ENCODE measurements around the gene PTPRR. TPM values are rescaled to one million over a fixed set of nuclear protein-coding genes. Genes with fewer than 3 reads are reported as not detected.

PTPRR gene
- total and polyA plus RNA-seq, 2 donors (not counting 3 experiments of a cell fraction or from before 2014, with no cell fraction given), result 0.46 to 1.1 TPM

GRCh38 chr12:70722584-70723343 lies 197.8 kb downstream of the PTPRR start:
- no peaks in the 10 kb centered on the region for H3K9me3 ChIP-seq (replicated peaks; ENCODE audit: control insufficient read depth, insufficient read depth, low read length)
- H3K4me1 ChIP-seq (ENCODE audit: control insufficient read depth, extremely low read depth, insufficient read depth, low read length), result peaks cover 30% of the 10 kb centered on the region
- TF ChIP-seq EZH2 (IDR thresholded peaks at IDR 0.05; ENCODE audit: borderline replicate concordance, low read depth, low read length, severe bottlenecking), result no peak
- peak; percentile 8 for TF ChIP-seq GATA2 (IDR thresholded peaks at IDR 0.05; ENCODE audit: insufficient read depth, insufficient read length, low read depth, low read length)
- no peak overlapping the region for H3K4me3 ChIP-seq (replicated peaks in 1 of 3; ENCODE audit: insufficient read depth in 1 of 3, low read depth in 1 of 3, low read length in 3 of 3)
- FAIRE-seq (no peak), DNase-seq (ENCODE audit: low read depth, low spot score) (peak; percentile 96)
- H3K9me1 ChIP-seq (replicated peaks; ENCODE audit: control insufficient read depth, extremely low read depth, insufficient read depth, low read length), result no peaks in the 10 kb centered on the region
- H3K79me2 ChIP-seq (ENCODE audit: control insufficient read depth, insufficient read depth, low read length), result no peaks in the 10 kb centered on the region
- CTCF ChIA-PET, result interaction anchor here (0.8 to 3.1 kb wide), 13 partner anchors 10 to 844 kb away, joined by 3 to 19 read pairs (median 5); no protein-coding TSS in a partner anchor
- no peaks in the 10 kb centered on the region for H3K27me3 ChIP-seq (ENCODE audit: control insufficient read depth in 2 of 2, insufficient read depth in 2 of 2, low read length in 2 of 2)
- BruUV-seq (replicated peaks), result TSS peak; percentile 45
- intact Hi-C loops (cut with micrococcal nuclease) (loop anchor here (1.0 to 10.0 kb wide), 3 partner anchors 179 to 480 kb away; partner anchors contain the start of gene CNOT2), dilution Hi-C loops (cut with MboI; ENCODE audit: extremely low pct_ligation_motif_present, low sequenced_read_pairs) (loop anchor here (25.0 kb wide), 1 partner anchor 110 kb away; no protein-coding TSS in a partner anchor)
- H3K27ac ChIP-seq (ENCODE audit: insufficient read depth, low read depth, low read length), result peak overlapping the region; percentile 27
- peak overlapping the region; percentile 1 for H3K4me2 ChIP-seq (ENCODE audit: insufficient read depth, low read length)
- no peak overlapping the region for H3K9ac ChIP-seq (replicated peaks; ENCODE audit: extremely low read depth, insufficient read depth, low read length)
- no peaks in the 10 kb centered on the region for H3K36me3 ChIP-seq (ENCODE audit: control insufficient read depth in 2 of 2, extremely low read depth in 1 of 2, insufficient read depth in 2 of 2, low read length in 2 of 2)
- no peaks in the 10 kb centered on the region for H4K20me1 ChIP-seq (replicated peaks; ENCODE audit: control insufficient read depth, extremely low read depth, insufficient read depth, low read length)
- POLR2A ChIA-PET, result no interaction called here
- H2AFZ ChIP-seq (ENCODE audit: low read depth, low read length), result peak overlapping the region; percentile 68

DNA sequence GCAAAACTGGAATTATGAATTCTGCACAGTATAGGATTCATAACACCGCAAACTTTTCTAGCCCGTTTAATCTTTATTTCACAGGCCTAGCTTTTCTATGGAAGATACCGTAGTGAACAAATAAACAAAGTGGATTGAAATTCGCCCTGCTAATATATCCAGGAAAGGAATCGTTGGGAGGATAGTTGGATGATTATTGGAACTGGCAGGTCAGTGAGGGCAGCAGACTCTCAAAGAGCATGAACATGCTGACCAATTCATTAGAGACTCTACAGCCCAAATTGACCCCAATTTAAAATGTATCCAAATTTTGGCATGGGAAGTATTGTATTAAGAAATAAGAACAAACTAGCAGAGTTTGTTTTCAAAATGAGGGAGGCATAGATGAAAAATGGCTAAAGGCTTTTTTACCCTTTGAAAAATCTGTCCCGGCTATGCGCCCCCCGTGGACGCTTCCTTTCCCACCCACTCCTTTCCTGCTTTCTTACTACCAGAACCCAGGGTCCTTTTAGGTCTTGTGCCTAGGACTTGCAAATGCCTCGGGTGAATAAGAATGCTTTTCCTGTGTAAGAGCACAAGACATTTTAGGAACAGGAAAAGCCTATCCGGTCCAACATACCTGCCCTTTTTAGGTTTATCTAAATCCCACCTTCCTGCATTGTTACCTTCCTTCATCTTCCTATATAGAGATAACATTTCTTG lies 198.7 kb downstream of the PTPRR start:
- H3K9me3 ChIP-seq (replicated peaks; ENCODE audit: control insufficient read depth, insufficient read depth, low read length), result no peaks in the 10 kb centered on the region
- no peaks in the 10 kb centered on the region for H4K20me1 ChIP-seq (replicated peaks; ENCODE audit: control insufficient read depth, extremely low read depth, insufficient read depth, low read length)
- no peak overlapping the region for H3K9ac ChIP-seq (replicated peaks; ENCODE audit: extremely low read depth, insufficient read depth, low read length)
- ChIA-PET POLR2A (no interaction called here), CTCF (interaction anchor here (0.8 to 5.2 kb wide), 13 partner anchors 11 to 821 kb away, joined by 3 to 119 read pairs (median 5); no protein-coding TSS in a partner anchor)
- peak; percentile 60 for DNase-seq (ENCODE audit: low read depth, low spot score)
- no peaks in the 10 kb centered on the region for H3K79me2 ChIP-seq (ENCODE audit: control insufficient read depth, insufficient read depth, low read length)
- intact Hi-C loops (cut with micrococcal nuclease), result loop anchor here (1.0 to 10.0 kb wide), 3 partner anchors 179 to 479 kb away; partner anchors contain the start of gene CNOT2
- dilution Hi-C loops (cut with MboI; ENCODE audit: extremely low pct_ligation_motif_present, low sequenced_read_pairs), result loop anchor here (25.0 kb wide), 1 partner anchor 110 kb away; no protein-coding TSS in a partner anchor
- FAIRE-seq, result no peak
- H3K9me1 ChIP-seq (replicated peaks; ENCODE audit: control insufficient read depth, extremely low read depth, insufficient read depth, low read length), result no peaks in the 10 kb centered on the region
- no peaks in the 10 kb centered on the region for H3K36me3 ChIP-seq (ENCODE audit: control insufficient read depth in 2 of 2, extremely low read depth in 1 of 2, insufficient read depth in 2 of 2, low read length in 2 of 2)
- H3K4me3 ChIP-seq (replicated peaks in 1 of 3; ENCODE audit: insufficient read depth in 1 of 3, low read depth in 1 of 3, low read length in 3 of 3), result no peak overlapping the region
- no peaks in the 10 kb centered on the region for H3K27me3 ChIP-seq (ENCODE audit: control insufficient read depth in 2 of 2, insufficient read depth in 2 of 2, low read length in 2 of 2)
- no TSS peak for BruUV-seq (replicated peaks)
- peaks cover 30% of the 10 kb centered on the region for H3K4me1 ChIP-seq (ENCODE audit: control insufficient read depth, extremely low read depth, insufficient read depth, low read length)
- peak overlapping the region; percentile 27 for H3K27ac ChIP-seq (ENCODE audit: insufficient read depth, low read depth, low read length)
- peak overlapping the region; percentile 80 for H2AFZ ChIP-seq (ENCODE audit: low read depth, low read length)
- peak overlapping the region; percentile 58 for H3K4me2 ChIP-seq (ENCODE audit: insufficient read depth, low read length)
- TF ChIP-seq GATA2 (IDR thresholded peaks at IDR 0.05; ENCODE audit: insufficient read depth, insufficient read length, low read depth, low read length), result no peak
- TF ChIP-seq MAX (IDR thresholded peaks at IDR 0.05; ENCODE audit: insufficient read depth, insufficient read length), result no peak
- no peak for TF ChIP-seq MYC (IDR thresholded peaks at IDR 0.05; ENCODE audit: low read depth, low read length)
- TF ChIP-seq POLR2AphosphoS5 (IDR thresholded peaks at IDR 0.05; ENCODE audit: insufficient read depth, low read depth, low read length), result no peak
- TF ChIP-seq FOS (IDR thresholded peaks at IDR 0.05; ENCODE audit: borderline replicate concordance, insufficient read depth, low read length), result no peak
- no peak for TF ChIP-seq EZH2 (IDR thresholded peaks at IDR 0.05; ENCODE audit: borderline replicate concordance, low read depth, low read length, severe bottlenecking)
- no peak for TF ChIP-seq POLR2A (IDR thresholded peaks at IDR 0.05; ENCODE audit: low read depth, low read length)
- no peak for TF ChIP-seq JUN (IDR thresholded peaks at IDR 0.05; ENCODE audit: borderline replicate concordance, insufficient read depth, insufficient read length, low read depth)
- TF ChIP-seq, protein P1, sequence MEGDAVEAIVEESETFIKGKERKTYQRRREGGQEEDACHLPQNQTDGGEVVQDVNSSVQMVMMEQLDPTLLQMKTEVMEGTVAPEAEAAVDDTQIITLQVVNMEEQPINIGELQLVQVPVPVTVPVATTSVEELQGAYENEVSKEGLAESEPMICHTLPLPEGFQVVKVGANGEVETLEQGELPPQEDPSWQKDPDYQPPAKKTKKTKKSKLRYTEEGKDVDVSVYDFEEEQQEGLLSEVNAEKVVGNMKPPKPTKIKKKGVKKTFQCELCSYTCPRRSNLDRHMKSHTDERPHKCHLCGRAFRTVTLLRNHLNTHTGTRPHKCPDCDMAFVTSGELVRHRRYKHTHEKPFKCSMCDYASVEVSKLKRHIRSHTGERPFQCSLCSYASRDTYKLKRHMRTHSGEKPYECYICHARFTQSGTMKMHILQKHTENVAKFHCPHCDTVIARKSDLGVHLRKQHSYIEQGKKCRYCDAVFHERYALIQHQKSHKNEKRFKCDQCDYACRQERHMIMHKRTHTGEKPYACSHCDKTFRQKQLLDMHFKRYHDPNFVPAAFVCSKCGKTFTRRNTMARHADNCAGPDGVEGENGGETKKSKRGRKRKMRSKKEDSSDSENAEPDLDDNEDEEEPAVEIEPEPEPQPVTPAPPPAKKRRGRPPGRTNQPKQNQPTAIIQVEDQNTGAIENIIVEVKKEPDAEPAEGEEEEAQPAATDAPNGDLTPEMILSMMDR (IDR thresholded peaks at IDR 0.05; ENCODE audit: extremely low read depth in 1 of 2, insufficient read depth in 1 of 2, low read depth in 1 of 2, low read length in 2 of 2), result no peak
